Fibroblast of lung (primary cell): Measurements from ENCODE around the gene RUNX2. TPM values are rescaled to one million over a fixed set of nuclear protein-coding genes. Genes with fewer than 3 reads are reported as not detected.

ENCODE experiments used
- DNase-seq, 2 donors: peaks; one replicate each; pipeline versions ENCODE4 v3.0.0 to v3.0.0-alpha.2; 2010; ENCODE audit warnings: low read depth in 2 of 2
- H2AFZ ChIP-seq: 2 replicates; pipeline ENCODE4 v1.5.1; 2012; ENCODE audit warnings: low read length, control low read depth, inconsistent platforms
- H3K27ac ChIP-seq: 2 replicates; pipeline ENCODE4 v1.5.1; 2011; ENCODE audit warnings: low read length, control low read depth; ENCODE audit not compliant: insufficient read depth
- H3K27me3 ChIP-seq: 2 replicates; pipeline ENCODE4 v1.5.1; 2011; ENCODE audit warnings: mild to moderate bottlenecking, low read length; ENCODE audit not compliant: control insufficient read depth, insufficient read depth
- H3K36me3 ChIP-seq: 2 replicates; pipeline ENCODE4 v1.5.1; 2011; ENCODE audit warnings: low read length; ENCODE audit not compliant: control insufficient read depth, insufficient read depth
- H3K4me1 ChIP-seq: 2 replicates; pipeline ENCODE4 v1.5.1; 2011; ENCODE audit warnings: low read length; ENCODE audit not compliant: control insufficient read depth, insufficient read depth; ENCODE audit errors: extremely low read depth
- H3K4me2 ChIP-seq: 2 replicates; pipeline ENCODE4 v1.5.1; 2011; ENCODE audit warnings: low read length, control low read depth; ENCODE audit not compliant: insufficient read depth; ENCODE audit errors: extremely low read depth
- H3K4me3 ChIP-seq, 4 experiments: fragments of 200-600 bp in 1 of 4; sonication (generic) in 1 of 4; replicated peaks in 1 of 4; 2 replicates each; pipeline ENCODE4 v1.5.1; 2011 to 2016; ENCODE audit warnings: low read length in 4 of 4, low read depth in 3 of 4, mild to moderate bottlenecking in 3 of 4, control low read depth in 2 of 4, inconsistent platforms in 1 of 4, mixed read lengths in 1 of 4; ENCODE audit not compliant: insufficient read depth in 1 of 4; ENCODE audit errors: control extremely low read depth in 1 of 4
- H3K79me2 ChIP-seq: 2 replicates; pipeline ENCODE4 v1.5.1; 2012; ENCODE audit warnings: mild to moderate bottlenecking, low read length, inconsistent platforms; ENCODE audit not compliant: control insufficient read depth, insufficient read depth
- H3K9ac ChIP-seq: 2 replicates; pipeline ENCODE4 v1.5.1; 2011; ENCODE audit warnings: mild to moderate bottlenecking, low read length, control low read depth; ENCODE audit not compliant: insufficient read depth
- H3K9me3 ChIP-seq: 2 replicates; pipeline ENCODE4 v1.5.1; 2012; ENCODE audit warnings: low read depth, low read length; ENCODE audit not compliant: control insufficient read depth, insufficient read depth
- H4K20me1 ChIP-seq: 2 replicates; pipeline ENCODE4 v1.5.1; 2011; ENCODE audit warnings: low read length; ENCODE audit not compliant: control insufficient read depth, insufficient read depth; ENCODE audit errors: extremely low read depth
- CTCF ChIP-seq, 2 donors: IDR thresholded peaks in 1 of 2; conservative IDR thresholded peaks in 1 of 2; 1 replicate in 1 of 2; 2 replicates in 1 of 2; pipeline ENCODE4 v1.5.1; 2011 to 2012; ENCODE audit warnings: low read length in 2 of 2, control low read depth in 1 of 2, inconsistent platforms in 1 of 2, low read depth in 1 of 2, mild to moderate bottlenecking in 1 of 2
- EZH2 ChIP-seq: IDR thresholded peaks from 2 replicates; pipeline ENCODE4 v1.5.1; 2012; ENCODE audit warnings: low read length, control low read depth, mild to moderate bottlenecking; ENCODE audit errors: missing control alignments
- polyA plus RNA-seq, 2 donors: library from polyadenylated mRNA; depleted of rRNA in 1 of 2; stranded (reverse) in 1 of 2; unstranded in 1 of 2; fragments of >200 nt; gene quantifications; 2 replicates each; pipeline ENCODE4 v1.2.1, GENCODE V29; 2011 to 2012; ENCODE audit warnings: missing spikeins in 1 of 2
- total RNA-seq: library from RNA; depleted of rRNA; stranded (reverse); fragments of >200 nt; gene quantifications from 2 replicates; pipeline ENCODE4 v1.2.1, GENCODE V29; 2014

RUNX2 gene
- total and polyA plus RNA-seq, 2 donors (not counting 1 experiment from before 2014, with no cell fraction given) = 2.5 to 4.5 TPM

GRCh38 chr6:45427726-45428125 lies 99.6 kb downstream of the RUNX2 start:
- peaks cover 49% of the 10 kb centered on the region for H3K79me2 ChIP-seq
- TF ChIP-seq CTCF (conservative IDR thresholded peaks at IDR 0.05 in 1 of 2, IDR thresholded peaks at IDR 0.05 in 1 of 2; ENCODE audit: low read depth in 1 of 2, low read length in 2 of 2) (no peak), EZH2 (no peak)

DNA sequence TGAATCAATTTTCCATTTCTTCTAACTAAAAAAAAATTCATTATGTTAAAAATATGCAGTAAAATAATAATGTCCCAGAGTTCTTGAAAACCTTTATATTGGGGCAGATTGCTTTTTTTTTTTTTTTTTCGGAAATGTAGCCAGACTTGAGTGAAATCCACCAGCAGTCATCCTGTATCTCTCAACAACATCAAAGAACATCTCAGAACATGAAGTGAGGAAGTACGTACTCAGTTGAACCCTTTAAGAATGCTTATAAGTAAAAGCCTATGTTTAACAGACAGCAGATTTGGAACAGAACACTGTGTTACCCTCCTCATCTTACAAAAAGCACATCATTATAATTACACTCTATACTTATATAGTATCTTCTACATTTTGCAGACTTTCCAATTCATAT lies 100.6 kb downstream of the RUNX2 start:
- Histone ChIP-seq H3K79me2 (peaks cover 39% of the 10 kb centered on the region), H3K27ac (no peak overlapping the region), H3K4me2 (no peak overlapping the region), H3K9ac (no peak overlapping the region), H3K4me3 (no peak overlapping the region), H4K20me1 (no peaks in the 10 kb centered on the region), H3K4me1 (peaks cover 6% of the 10 kb centered on the region), H3K9me3 (no peaks in the 10 kb centered on the region), H3K36me3 (no peaks in the 10 kb centered on the region), H2AFZ (no peak overlapping the region), H3K27me3 (no peaks in the 10 kb centered on the region)
- DNase-seq = no peak
- TF ChIP-seq CTCF (conservative IDR thresholded peaks at IDR 0.05 in 1 of 2, IDR thresholded peaks at IDR 0.05 in 1 of 2; ENCODE audit: low read depth in 1 of 2, low read length in 2 of 2) = no peak
- no peak for TF ChIP-seq EZH2

More at GRCh38 chr6:45427726-45428125, 99.6 kb downstream of the RUNX2 start:
- H3K36me3 ChIP-seq = no peaks in the 10 kb centered on the region
- H4K20me1 ChIP-seq = no peaks in the 10 kb centered on the region
- no peaks in the 10 kb centered on the region for H3K9me3 ChIP-seq
- H3K9ac ChIP-seq = no peak overlapping the region
- peak in 1 of 2 donors; percentile 23 for DNase-seq
- no peak overlapping the region for H3K4me2 ChIP-seq
- H3K27ac ChIP-seq = no peak overlapping the region
- peaks cover 2% of the 10 kb centered on the region for H3K4me1 ChIP-seq
- H2AFZ ChIP-seq = no peak overlapping the region
- no peak overlapping the region for H3K4me3 ChIP-seq
- no peaks in the 10 kb centered on the region for H3K27me3 ChIP-seq

GRCh38 chr6:45430590-45431202 lies 102.6 kb downstream of the RUNX2 start:
- Histone ChIP-seq H3K79me2 (peaks cover 23% of the 10 kb centered on the region), H3K9me3 (no peaks in the 10 kb centered on the region), H3K27ac (no peak overlapping the region), H4K20me1 (no peaks in the 10 kb centered on the region), H3K27me3 (no peaks in the 10 kb centered on the region), H3K4me2 (no peak overlapping the region), H3K4me1 (peaks cover 12% of the 10 kb centered on the region), H3K9ac (no peak overlapping the region), H3K36me3 (no peaks in the 10 kb centered on the region), H2AFZ (no peak overlapping the region), H3K4me3 (no peak overlapping the region)
- DNase-seq = peak in 1 of 2 donors; percentile 43
- TF ChIP-seq EZH2 (no peak), CTCF (conservative IDR thresholded peaks at IDR 0.05 in 1 of 2, IDR thresholded peaks at IDR 0.05 in 1 of 2; ENCODE audit: low read depth in 1 of 2, low read length in 2 of 2) (no peak)
